Pancreas (tissue), 10 donors: Measurements from ENCODE around the gene MPI. TPM values are rescaled to one million over a fixed set of nuclear protein-coding genes. Genes with fewer than 3 reads are reported as not detected.

Experiments
- ATAC-seq, 4 donors: fragments of 200-7000 bp; cut with Tn5 transposase; one replicate each; pipeline versions ENCODE4 v1.8.0 to v1.9.1; 2020; ENCODE audit warnings: mild to moderate bottlenecking in 4 of 4, moderate library complexity in 4 of 4
- DNase-seq, 6 donors: peaks; one replicate each; pipeline ENCODE4 v3.0.0-alpha.2; 2020
- FAIRE-seq: peaks from 2 replicates; lab custom pipeline; 2012; peaks lifted over from hg19 to GRCh38; lab: Jason Lieb, UNC
- H3K27ac ChIP-seq, 4 donors: fragments of 200-600 bp; sonication (generic); 1 replicate in 3 of 4; 2 replicates in 1 of 4; pipeline versions ENCODE4 v1.5.0 to v1.8.0; 2020
- H3K27me3 ChIP-seq, 4 donors: fragments of 200-600 bp; one replicate each; pipeline ENCODE4 v1.8.0; 2021
- H3K36me3 ChIP-seq, 3 donors: fragments of 200-600 bp; sonication (generic) in 1 of 3; one replicate each; pipeline versions ENCODE4 v1.5.0 to v1.8.0; 2020 to 2021
- H3K4me1 ChIP-seq, 3 donors: fragments of 200-600 bp; one replicate each; pipeline ENCODE4 v1.8.0; 2021
- H3K4me3 ChIP-seq, 4 donors: fragments of 200-600 bp; sonication (generic) in 2 of 4; one replicate each; pipeline versions ENCODE4 v1.5.0 to v1.8.0; 2020 to 2021
- H3K9me3 ChIP-seq, 4 donors: fragments of 200-600 bp; one replicate each; pipeline ENCODE4 v1.8.0; 2021
- WGBS, 2 donors: extraction: QIAGEN DNeasy Blood & Tissue Kit; methylation state at CpG; one replicate each; pipeline ENCODE4 v1.1.7; 2013; 5-methylcytosine and 5-hydroxymethylcytosine counted together
- intact Hi-C, 3 donors: fragments of 100-400 bp; cut with DNase I; formaldehyde crosslinking; loops; one replicate each; pipeline versions ENCODE4 v1.11.1 to v1.14.2; 2022
- polyA plus RNA-seq, 2 donors: library from polyadenylated mRNA; stranded (reverse); fragments of 200-250 nt; gene quantifications; one replicate each; pipeline ENCODE4 v1.2.3, GENCODE V29; 2013
- total RNA-seq, 6 donors: library from RNA; stranded (reverse); fragmentation: NEBNext Ultra II Directional in 4 of 6; extraction: Animal tissue kit (Norgen Biotek cat#: 25700) in 4 of 6; gene quantifications; one replicate each; pipeline versions ENCODE4 v1.2.1 to v1.2.4, GENCODE V29; 2021 to 2023
- TF ChIP-seq, protein P1 (sequence below), 4 donors: fragments of 200-600 bp; sonication (generic) in 3 of 4; IDR thresholded peaks; one replicate each; pipeline versions ENCODE4 v1.5.0 to v1.8.0; 2021; ENCODE audit warnings: antibody characterized with exemption in 4 of 4
- donor health status: healthy with polysubstance abuse.
- donor health status: DM: no; HTN: no; CAD: no; lungs with moderate emphysema.
- donor health status: DM: no; HTN: no; CAD: no.
- donor health status: control.
- donor health status: control.
- donor health status: Bipolar disorder and iron deficiency.
- donor health status: DM: yes; HTN: yes; CAD: no.
- donor health status: DM: no; HTN: no; CAD: no.
- donor health status: DM: no; HTN: no; CAD: no.
- donor health status: DM: yes; HTN: yes; CAD: no.

MPI gene
- total and polyA plus RNA-seq, 8 donors = 14.5 to 23.2 (median 21.8) TPM

DNA sequence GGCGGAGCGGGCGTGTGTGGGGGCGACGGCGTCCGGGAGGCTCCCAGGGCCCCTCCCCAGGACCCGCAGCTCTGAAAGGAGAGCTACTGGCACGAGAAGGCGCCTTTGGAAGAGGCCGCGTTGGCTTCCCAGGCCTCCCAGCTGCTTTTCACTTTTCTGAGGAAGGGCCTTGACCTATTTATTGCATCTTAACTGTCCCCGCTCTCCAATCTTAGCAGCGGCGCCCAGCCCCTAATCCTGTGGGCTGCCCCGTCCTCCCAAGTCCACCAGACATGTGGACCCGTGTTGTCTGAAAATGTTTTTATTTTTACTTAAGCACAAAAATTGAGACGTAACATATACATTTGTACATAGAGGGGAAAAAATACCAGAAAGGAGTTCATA is 46.4 kb upstream of the MPI start:
- DNase-seq = no peak
- intact Hi-C loops = no loop called here
- Histone ChIP-seq H3K36me3 (peaks cover 0 to 12% (median 3%) of the 10 kb centered on the region in 3 donors), H3K4me3 (peak overlapping the region; percentile 88 to 98 (median 96)), H3K4me1 (peaks cover 4 to 6% (median 5%) of the 10 kb centered on the region in 3 donors), H3K9me3 (no peaks in the 10 kb centered on the region), H3K27ac (peak overlapping the region; percentile 39 to 82 (median 77)), H3K27me3 (no peaks in the 10 kb centered on the region)
- TF ChIP-seq, protein P1, sequence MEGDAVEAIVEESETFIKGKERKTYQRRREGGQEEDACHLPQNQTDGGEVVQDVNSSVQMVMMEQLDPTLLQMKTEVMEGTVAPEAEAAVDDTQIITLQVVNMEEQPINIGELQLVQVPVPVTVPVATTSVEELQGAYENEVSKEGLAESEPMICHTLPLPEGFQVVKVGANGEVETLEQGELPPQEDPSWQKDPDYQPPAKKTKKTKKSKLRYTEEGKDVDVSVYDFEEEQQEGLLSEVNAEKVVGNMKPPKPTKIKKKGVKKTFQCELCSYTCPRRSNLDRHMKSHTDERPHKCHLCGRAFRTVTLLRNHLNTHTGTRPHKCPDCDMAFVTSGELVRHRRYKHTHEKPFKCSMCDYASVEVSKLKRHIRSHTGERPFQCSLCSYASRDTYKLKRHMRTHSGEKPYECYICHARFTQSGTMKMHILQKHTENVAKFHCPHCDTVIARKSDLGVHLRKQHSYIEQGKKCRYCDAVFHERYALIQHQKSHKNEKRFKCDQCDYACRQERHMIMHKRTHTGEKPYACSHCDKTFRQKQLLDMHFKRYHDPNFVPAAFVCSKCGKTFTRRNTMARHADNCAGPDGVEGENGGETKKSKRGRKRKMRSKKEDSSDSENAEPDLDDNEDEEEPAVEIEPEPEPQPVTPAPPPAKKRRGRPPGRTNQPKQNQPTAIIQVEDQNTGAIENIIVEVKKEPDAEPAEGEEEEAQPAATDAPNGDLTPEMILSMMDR (IDR thresholded peaks at IDR 0.05) = peak in 1 of 4 donors; percentile 2
- no peak for ATAC-seq
- FAIRE-seq = no peak
- 15 to 16% methylated on average over 17 to 18 of the region's 18 CpGs for WGBS, 2 donors

DNA sequence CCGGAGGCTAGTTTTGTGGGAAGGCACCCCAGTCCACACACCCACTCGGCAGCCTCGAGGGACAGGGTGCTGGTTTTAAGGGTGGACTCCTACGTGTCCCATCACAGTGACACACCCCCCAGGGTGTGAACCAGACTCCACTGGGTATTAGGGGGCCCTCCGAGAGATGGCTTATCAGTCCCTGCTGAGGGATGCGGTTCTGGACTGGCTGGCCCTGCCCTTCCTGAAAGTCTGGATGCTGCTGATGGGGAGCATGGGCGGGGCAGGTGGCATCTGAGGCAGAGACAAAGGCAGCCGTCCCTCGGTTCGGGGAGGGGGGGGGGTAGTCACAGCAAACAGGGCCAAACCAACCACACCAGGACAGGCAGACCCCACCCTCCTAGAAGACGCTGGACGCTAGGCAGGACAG is 45.9 kb upstream of the MPI start:
- ATAC-seq = no peak
- 69 to 72% methylated on average over 12 of the region's 12 CpGs for WGBS, 2 donors
- TF ChIP-seq, protein P1 (IDR thresholded peaks at IDR 0.05) = no peak
- DNase-seq = no peak
- Histone ChIP-seq H3K27ac (peak overlapping the region in 3 of 4 donors; percentile 76 to 82 (median 78)), H3K27me3 (no peaks in the 10 kb centered on the region), H3K36me3 (peaks cover 0 to 12% (median 6%) of the 10 kb centered on the region in 3 donors), H3K4me3 (peak overlapping the region in 1 of 4 donors; percentile 95), H3K4me1 (peaks cover 4 to 6% (median 5%) of the 10 kb centered on the region in 3 donors), H3K9me3 (no peaks in the 10 kb centered on the region)
- intact Hi-C loops = no loop called here
- FAIRE-seq = no peak

DNA sequence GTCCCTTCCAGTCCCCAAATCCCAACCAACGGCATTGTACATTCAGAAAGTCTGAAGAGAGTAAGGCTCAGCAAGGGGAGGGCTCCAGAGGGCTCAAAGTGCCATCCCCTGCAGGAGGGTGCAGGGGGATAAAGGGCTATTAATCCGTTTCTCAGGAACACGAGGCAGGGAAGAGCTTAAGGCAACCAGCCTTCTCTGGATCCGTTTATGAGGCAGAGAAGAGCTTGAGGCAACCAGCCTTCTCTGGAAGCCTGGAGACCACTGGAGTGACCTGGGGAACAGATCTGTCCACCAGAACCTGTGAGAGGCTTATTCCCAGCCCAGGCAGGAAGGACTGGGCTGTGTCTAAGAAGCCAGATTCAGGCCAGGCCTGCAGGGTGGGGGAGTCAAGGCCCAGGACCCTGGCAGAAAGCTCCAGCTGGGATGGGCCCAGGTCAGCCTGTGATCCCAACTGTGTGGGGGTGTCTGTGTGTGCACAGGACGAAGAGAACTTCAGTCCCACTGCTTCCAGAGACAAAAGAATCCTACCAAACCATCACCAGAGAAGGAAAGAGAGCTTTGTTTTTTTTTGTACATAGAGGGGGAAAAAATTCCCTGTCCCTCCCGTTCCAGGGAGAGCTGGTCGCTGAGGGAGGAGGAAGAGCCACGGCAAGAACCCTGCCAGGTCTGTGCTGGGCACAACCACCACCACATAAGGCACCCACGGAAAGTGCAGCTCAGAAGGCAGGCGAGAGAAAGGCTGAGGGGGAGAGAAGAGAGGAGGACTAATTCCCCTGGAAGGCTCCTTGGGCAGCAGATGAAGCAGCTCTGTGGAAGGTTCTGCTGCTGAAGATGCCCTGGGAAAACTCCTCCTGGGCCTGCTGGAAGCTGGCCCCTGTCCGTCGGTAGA is 45.3 kb upstream of the MPI start:
- Histone ChIP-seq H3K27ac (no peak overlapping the region), H3K4me3 (no peak overlapping the region), H3K27me3 (no peaks in the 10 kb centered on the region), H3K36me3 (peaks cover 0 to 14% (median 6%) of the 10 kb centered on the region in 3 donors), H3K9me3 (no peaks in the 10 kb centered on the region), H3K4me1 (peaks cover 4 to 6% (median 5%) of the 10 kb centered on the region in 3 donors)
- FAIRE-seq (no peak), ATAC-seq (no peak), DNase-seq (no peak)
- TF ChIP-seq, protein P1 (IDR thresholded peaks at IDR 0.05) = no peak
- 76 to 77% methylated on average over 12 of the region's 12 CpGs for WGBS, 2 donors
- intact Hi-C loops = no loop called here

DNA sequence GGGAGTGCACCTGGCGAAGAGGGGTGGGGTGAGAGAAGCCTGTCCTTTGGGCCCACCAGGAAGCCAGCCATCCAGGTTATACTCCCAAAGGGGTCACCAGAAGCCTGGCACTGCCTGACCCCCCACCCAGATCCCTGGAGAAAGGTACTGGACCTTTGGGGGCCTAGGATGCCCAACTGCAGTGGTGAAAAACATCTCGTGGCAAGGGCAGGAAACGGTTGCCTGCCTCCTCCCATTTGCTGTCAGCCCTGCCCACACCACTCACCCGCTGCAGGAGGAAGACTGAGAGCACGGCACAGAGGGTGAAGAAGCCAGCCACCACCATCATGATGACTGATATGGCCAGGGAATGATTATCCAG is 44.7 kb upstream of the MPI start:
- ATAC-seq (no peak), DNase-seq (no peak), FAIRE-seq (no peak)
- intact Hi-C loops = no loop called here
- 79 to 85% methylated on average over 5 of the region's 5 CpGs for WGBS, 2 donors
- Histone ChIP-seq H3K36me3 (peaks cover 0 to 20% (median 12%) of the 10 kb centered on the region in 3 donors), H3K27me3 (no peaks in the 10 kb centered on the region), H3K4me1 (peaks cover 4 to 6% (median 5%) of the 10 kb centered on the region in 3 donors), H3K4me3 (no peak overlapping the region), H3K27ac (no peak overlapping the region), H3K9me3 (no peaks in the 10 kb centered on the region)
- TF ChIP-seq, protein P1 (IDR thresholded peaks at IDR 0.05) = no peak

DNA sequence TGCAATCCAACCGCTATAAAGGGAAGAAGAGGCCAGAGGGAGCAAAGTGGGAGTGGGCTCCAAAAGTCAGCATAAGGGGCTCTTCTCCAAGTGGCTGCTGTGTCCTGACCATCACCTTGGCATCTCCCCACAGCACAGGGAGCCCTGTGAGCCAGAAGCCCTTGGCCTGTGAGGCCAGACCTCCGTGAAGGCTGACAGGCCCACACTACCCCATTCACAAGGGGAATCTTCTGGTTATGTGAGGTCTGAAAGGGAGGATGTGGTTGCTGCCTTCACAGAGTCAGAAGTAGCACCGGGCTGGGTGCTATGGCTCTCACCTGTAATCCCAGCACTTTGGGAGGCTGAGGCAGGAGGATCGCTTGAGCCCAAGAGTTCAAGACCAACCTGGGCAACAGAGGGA is 44.3 kb upstream of the MPI start:
- intact Hi-C loops = no loop called here
- no peak overlapping the region for H3K27ac ChIP-seq

More for the DNA sequence above, 44.3 kb upstream of the MPI start:
- H3K36me3 ChIP-seq = peaks cover 0 to 24% (median 16%) of the 10 kb centered on the region in 3 donors
- H3K9me3 ChIP-seq = no peaks in the 10 kb centered on the region
- H3K27me3 ChIP-seq = no peaks in the 10 kb centered on the region
- no peak for DNase-seq
- no peak overlapping the region for H3K4me3 ChIP-seq
- TF ChIP-seq, protein P1 (IDR thresholded peaks at IDR 0.05) = no peak
- no peak for ATAC-seq
- 88 to 92% methylated on average over 4 of the region's 4 CpGs for WGBS, 2 donors
- FAIRE-seq = no peak
- H3K4me1 ChIP-seq = peaks cover 4 to 6% (median 5%) of the 10 kb centered on the region in 3 donors
